ENCODE results near the gene COG1.

GRCh38 chr17:73156166-73156840 is 36.6 kb upstream of the COG1 start:
- TF ChIP-seq CTCF (IDR thresholded peaks at IDR 0.05; ENCODE audit: low read length) (peak; percentile 80), EZH2 (optimal IDR thresholded peaks at IDR 0.05; ENCODE audit: low read depth, low read length) (no peak), EZH2phosphoT487 (IDR thresholded peaks at IDR 0.05; ENCODE audit: low read length) (no peak)
